HCT116 (cell line): ENCODE measurements around the gene TAF4. TPM values are rescaled to one million over a fixed set of nuclear protein-coding genes. Genes with fewer than 3 reads are reported as not detected.

Source experiments
- ATAC-seq: fragments of 200-7000 bp; cut with Tn5 transposase; 2 replicates; pipeline ENCODE4 v1.9.1; 2020; ENCODE audit warnings: mild to moderate bottlenecking, moderate library complexity
- BruUV-seq: library from RNA; stranded (reverse); fragments of 400-500 nt; replicated peaks from 2 replicates; lab custom pipeline; 2021; lab: Mats Ljungman, UMichigan
- CTCF ChIA-PET: fragments of 300-600 bp; sonication (Branson Sonifier 250); formaldehyde crosslinking; loops from one replicate; lab custom pipeline; 2021; ENCODE audit warnings: antibody characterized with exemption; lab: Charles Lee
- POLR2A ChIA-PET: fragments of 300-600, 350-600 bp; sonication (Branson Sonifier 250); formaldehyde crosslinking; loops from one replicate; lab custom pipeline; 2021; ENCODE audit warnings: antibody characterized with exemption; lab: Charles Lee
- RAD21 ChIA-PET, 2 experiments: fragments of 300-600 bp; sonication (Branson Sonifier 250); formaldehyde crosslinking; loops; one replicate each; lab custom pipeline; 2023; ENCODE audit warnings: low total read pairs in 2 of 2; ENCODE audit not compliant: uncharacterized antibody in 2 of 2, unreplicated experiment in 2 of 2, low non-redundant PET in 1 of 2; lab: Charles Lee
- DNase-seq: peaks from one replicate; pipeline ENCODE4 v3.0.0-alpha.2; 2010; ENCODE audit warnings: low read depth, low spot score
- H2AFZ ChIP-seq: fragments of 200-600 bp; shearing (Covaris generic), sonication (generic); 2 replicates; pipeline ENCODE4 v1.6.1; 2017; ENCODE audit warnings: low read depth, mixed run types, mixed read lengths, antibody characterized with exemption, low read length; ENCODE audit not compliant: poor library complexity, severe bottlenecking
- H3K27ac ChIP-seq: 2 replicates; pipeline ENCODE4 v1.5.1; 2012; ENCODE audit warnings: low read depth, low read length
- H3K27me3 ChIP-seq: fragments of 200-600 bp; sonication (generic); 2 replicates; pipeline ENCODE4 v1.6.1; 2016; ENCODE audit warnings: mixed run types, low read length, mixed read lengths; ENCODE audit not compliant: insufficient read depth
- H3K36me3 ChIP-seq, 2 experiments: fragments of 200-500 bp in 1 of 2; fragments of 200-600 bp in 1 of 2; sonication (Bioruptor generic) in 1 of 2; sonication (generic) in 1 of 2; 2 replicates each; pipeline versions ENCODE4 v1.5.1 to v1.6.1; 2014 to 2016; ENCODE audit warnings: low read length in 2 of 2, inconsistent platforms in 1 of 2, mixed read lengths in 1 of 2, mixed run types in 1 of 2; ENCODE audit not compliant: insufficient read depth in 2 of 2, control insufficient read depth in 1 of 2
- H3K4me1 ChIP-seq, 2 experiments: fragments of 200-600 bp in 1 of 2; sonication (generic) in 1 of 2; 2 replicates each; pipeline versions ENCODE4 v1.5.1 to v1.6.1; 2012 to 2017; ENCODE audit warnings: low read length in 2 of 2, inconsistent platforms in 1 of 2, mild to moderate bottlenecking in 1 of 2, mixed read lengths in 1 of 2, mixed run types in 1 of 2, moderate library complexity in 1 of 2; ENCODE audit not compliant: insufficient read depth in 2 of 2, control insufficient read depth in 1 of 2
- H3K4me2 ChIP-seq: fragments of 200-600 bp; sonication (generic); 2 replicates; pipeline ENCODE4 v1.6.1; 2017; ENCODE audit warnings: mixed run types, low read length, mixed read lengths
- H3K4me3 ChIP-seq, 2 experiments: fragments of 200-600 bp in 1 of 2; sonication (generic) in 1 of 2; replicated peaks in 1 of 2; 2 replicates each; pipeline ENCODE4 v1.5.1; 2011 to 2016; ENCODE audit warnings: low read length in 2 of 2, control low read depth in 1 of 2, low read depth in 1 of 2, mild to moderate bottlenecking in 1 of 2, mixed read lengths in 1 of 2, mixed run types in 1 of 2
- H3K79me2 ChIP-seq: fragments of 200-600 bp; sonication (generic); 2 replicates; pipeline ENCODE4 v1.6.1; 2017; ENCODE audit warnings: mild to moderate bottlenecking, mixed run types, low read length, moderate library complexity, mixed read lengths; ENCODE audit not compliant: insufficient read depth
- H3K9ac ChIP-seq: fragments of 200-600 bp; sonication (generic); 2 replicates; pipeline ENCODE4 v1.6.1; 2016; ENCODE audit warnings: low read length, mixed read lengths
- H3K9me2 ChIP-seq: fragments of 200-600 bp; sonication (generic), shearing (Covaris generic); 2 replicates; pipeline ENCODE4 v1.6.1; 2017; ENCODE audit warnings: mixed run types, mild to moderate bottlenecking, moderate library complexity; ENCODE audit not compliant: insufficient read depth
- H3K9me3 ChIP-seq, 2 experiments: fragments of 200-500 bp in 1 of 2; fragments of 200-600 bp in 1 of 2; sonication (Bioruptor generic) in 1 of 2; sonication (generic) in 1 of 2; 2 replicates each; pipeline ENCODE4 v1.6.1; 2014 to 2017; ENCODE audit warnings: low read length in 2 of 2, mixed read lengths in 2 of 2, inconsistent platforms in 1 of 2, low read depth in 1 of 2, mild to moderate bottlenecking in 1 of 2, mixed run types in 1 of 2, moderate library complexity in 1 of 2; ENCODE audit not compliant: control insufficient read depth in 1 of 2, insufficient read depth in 1 of 2
- H4K20me1 ChIP-seq: fragments of 200-600 bp; sonication (generic), shearing (Covaris generic); 2 replicates; pipeline ENCODE4 v1.6.1; 2017; ENCODE audit warnings: mixed run types, mild to moderate bottlenecking, moderate library complexity; ENCODE audit not compliant: insufficient read depth
- ATF3 ChIP-seq: IDR thresholded peaks from 2 replicates; pipeline ENCODE4 v1.6.1; 2012
- CBX3 ChIP-seq: IDR thresholded peaks from 2 replicates; pipeline ENCODE4 v1.6.1; 2012; ENCODE audit warnings: low read depth
- ELF1 ChIP-seq: IDR thresholded peaks from 2 replicates; pipeline ENCODE4 v1.6.1; 2012; ENCODE audit warnings: low read depth, borderline replicate concordance
- EZH2 ChIP-seq: fragments of 200-600 bp; sonication (generic); IDR thresholded peaks from 2 replicates; pipeline ENCODE4 v1.6.1; 2017; ENCODE audit warnings: antibody characterized with exemption, mixed run types
- JUND ChIP-seq: IDR thresholded peaks from 2 replicates; pipeline ENCODE4 v1.6.1; 2012
- MAX ChIP-seq: IDR thresholded peaks from 2 replicates; pipeline ENCODE4 v1.6.1; 2012
- POLR2A ChIP-seq: IDR thresholded peaks from 2 replicates; pipeline ENCODE4 v1.7.0; 2011; ENCODE audit warnings: borderline replicate concordance; ENCODE audit not compliant: insufficient read depth, insufficient read length; ENCODE audit errors: extremely low read depth
- RAD21 ChIP-seq: IDR thresholded peaks from 2 replicates; pipeline ENCODE4 v1.6.1; 2012; ENCODE audit warnings: low read depth, mild to moderate bottlenecking
- REST ChIP-seq: IDR thresholded peaks from 2 replicates; pipeline ENCODE4 v1.6.1; 2012; ENCODE audit warnings: low read depth
- SP1 ChIP-seq: IDR thresholded peaks from 2 replicates; pipeline ENCODE4 v1.6.1; 2012; ENCODE audit warnings: low read depth
- ZFX ChIP-seq: fragments of 450-650 bp; IDR thresholded peaks from 2 replicates; pipeline ENCODE4 v1.6.1; 2017
- ZNF274 ChIP-seq: fragments of 200-500 bp; sonication (Bioruptor generic); IDR thresholded peaks from 2 replicates; pipeline ENCODE4 v1.6.1; 2014; ENCODE audit warnings: mild to moderate bottlenecking, low read depth, low read length, inconsistent platforms
- intact Hi-C: fragments of 100-400 bp; cut with micrococcal nuclease; formaldehyde crosslinking; loops from 2 replicates; pipeline ENCODE4 v1.10.0; 2022
- total RNA-seq: library from RNA; stranded (reverse); gene quantifications from one replicate; pipeline ENCODE4 v1.2.1, GENCODE V29; 2021; ENCODE audit not compliant: unreplicated experiment

Gene TAF4
- total RNA-seq, 1 experiment from 2014 or later = 26.8 TPM

GRCh38 chr20:62027698-62028321, 37.9 kb downstream of the TAF4 start:
- no peak overlapping the region for H3K9ac ChIP-seq
- H3K4me2 ChIP-seq = no peak overlapping the region
- ATAC-seq (no peak), DNase-seq (no peak)
- no peaks in the 10 kb centered on the region for H3K9me3 ChIP-seq
- H3K4me3 ChIP-seq = no peak overlapping the region
- H3K4me1 ChIP-seq = no peaks in the 10 kb centered on the region
- intact Hi-C loops = no loop called here
- no peaks in the 10 kb centered on the region for H3K27me3 ChIP-seq
- no peak overlapping the region for H2AFZ ChIP-seq
- POLR2A ChIA-PET = no interaction called here
- H3K36me3 ChIP-seq = no peaks in the 10 kb centered on the region
- CTCF ChIA-PET = no interaction called here
- RAD21 ChIA-PET = no interaction called here
- TF ChIP-seq POLR2A (no peak), ZNF274 (no peak), SP1 (no peak), JUND (no peak), ATF3 (no peak), ELF1 (no peak), ZFX (no peak), MAX (no peak), EZH2 (no peak), CBX3 (no peak), RAD21 (no peak), REST (no peak)
- H3K79me2 ChIP-seq = peaks cover 97% of the 10 kb centered on the region
- no peak overlapping the region for H3K27ac ChIP-seq
- BruUV-seq = no TSS peak
- 0 out of 2 replicates have a peak, but pooled peaks cover 4% of the 10 kb centered on the region for H4K20me1 ChIP-seq
- H3K9me2 ChIP-seq = no peaks in the 10 kb centered on the region
